ENCODE data around the gene RUBCNL. TPM values are rescaled to one million over a fixed set of nuclear protein-coding genes. Genes with fewer than 3 reads are reported as not detected.

Gene RUBCNL
- total and polyA plus RNA-seq, 2 of the 8 experiments (the other 6 are each of a cell fraction or from before 2014, with no cell fraction given), result 2.6 to 4.9 TPM

DNA sequence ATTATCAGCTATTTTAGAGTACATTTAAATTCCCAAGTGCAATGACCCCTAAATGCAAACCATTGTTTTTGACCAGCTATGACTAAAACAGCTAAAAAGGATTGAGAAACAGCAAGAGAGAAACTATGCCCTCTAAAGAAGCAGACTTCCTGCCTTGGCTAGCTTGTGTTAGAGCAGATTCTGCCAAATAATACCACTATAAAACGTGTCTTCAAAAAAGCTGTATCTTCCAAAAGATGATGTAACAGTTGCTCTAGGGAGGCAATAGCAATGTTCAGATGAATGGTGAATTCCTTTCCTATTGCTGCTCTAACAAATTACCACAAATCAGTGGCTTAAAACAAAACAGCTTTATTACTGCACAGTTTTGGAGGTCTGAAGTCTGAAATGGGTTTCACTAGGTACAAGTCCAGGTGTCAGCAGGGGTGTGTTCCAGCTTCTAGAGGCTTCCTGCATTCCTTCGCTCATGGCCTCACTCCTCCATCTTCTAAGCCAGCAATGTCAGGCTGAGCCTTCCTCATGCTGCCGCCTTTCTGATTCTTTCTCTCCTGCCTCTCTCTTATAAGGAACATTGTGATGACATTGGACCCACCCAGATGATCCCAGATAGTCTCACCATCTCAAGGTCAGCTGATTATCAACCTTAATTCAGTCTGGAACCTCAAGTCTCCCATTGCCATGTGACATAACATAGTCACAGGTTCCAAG is 90.8 kb downstream of the RUBCNL start:
- Histone ChIP-seq H2BK20ac (ENCODE audit: low read length) (no peak overlapping the region), H3K56ac (replicated peaks; ENCODE audit: insufficient read length, low read depth, low read length) (no peak overlapping the region), H3K36me3 (ENCODE audit: control insufficient read depth in 2 of 4, insufficient read depth in 4 of 4, low read length in 3 of 4) (no peaks in the 10 kb centered on the region), H3K79me1 (ENCODE audit: low read depth, low read length) (no peaks in the 10 kb centered on the region), H2BK12ac (ENCODE audit: low read depth, low read length) (peak overlapping the region; percentile 68), H2AK5ac (ENCODE audit: low read depth, low read length) (no peak overlapping the region), H4K5ac (ENCODE audit: insufficient read length, low read depth, low read length) (no peak overlapping the region), H3K4me3 (ENCODE audit: extremely low read depth in 1 of 4, insufficient read depth in 2 of 4, low read depth in 3 of 4, low read length in 4 of 4) (no peak overlapping the region), H2BK5ac (ENCODE audit: low read depth, low read length) (no peak overlapping the region), H2AFZ (ENCODE audit: low read length) (no peak overlapping the region), H4K8ac (ENCODE audit: extremely low read depth, insufficient read depth, low read length) (no peak overlapping the region; the same call in 1 of the 2 replicates), H3K9me3 (ENCODE audit: insufficient read depth in 2 of 2, low read depth in 1 of 2, low read length in 1 of 2) (no peaks in the 10 kb centered on the region), H3K18ac (ENCODE audit: extremely low read depth, low read length) (no peak overlapping the region), H3K4me2 (ENCODE audit: insufficient read depth in 1 of 2, low read depth in 2 of 2, low read length in 2 of 2) (no peak overlapping the region), H3K23me2 (ENCODE audit: low read depth, low read length) (no peaks in the 10 kb centered on the region), H2BK120ac (replicated peaks; ENCODE audit: low read depth, low read length) (no peak overlapping the region), H3K79me2 (ENCODE audit: control insufficient read depth in 1 of 2, insufficient read depth in 2 of 2, low read length in 2 of 2) (no peaks in the 10 kb centered on the region), H4K91ac (replicated peaks; ENCODE audit: insufficient read length, low read length) (no peak overlapping the region), H3K23ac (ENCODE audit: insufficient read length) (no peak overlapping the region), H2BK15ac (ENCODE audit: low read length) (no peak overlapping the region), H4K20me1 (replicated peaks in 1 of 2; ENCODE audit: control insufficient read depth in 1 of 2, insufficient read depth in 2 of 2, low read length in 2 of 2) (no peaks in the 10 kb centered on the region), H3K14ac (ENCODE audit: insufficient read length) (no peak overlapping the region), H3K4me1 (replicated peaks in 1 of 4; ENCODE audit: control insufficient read depth in 3 of 4, insufficient read depth in 4 of 4, low read length in 3 of 4) (no peaks in the 10 kb centered on the region), H3K27ac (ENCODE audit: low read depth, low read length) (no peak overlapping the region), H3K4ac (replicated peaks; ENCODE audit: insufficient read length, low read depth, low read length) (no peak overlapping the region), H3K27me3 (replicated peaks in 1 of 4; ENCODE audit: control insufficient read depth in 3 of 4, extremely low read depth in 1 of 4, insufficient read depth in 3 of 4, low read length in 3 of 4) (no peaks in the 10 kb centered on the region; a peak in 1 of 7 replicates), H3K9ac (replicated peaks in 1 of 4; ENCODE audit: extremely low read depth in 1 of 4, low read depth in 3 of 4, low read length in 3 of 4) (no peak overlapping the region)
- ChIA-PET POLR2A (ENCODE audit: partially characterized antibody) (no interaction called here), CTCF (ENCODE audit: partially characterized antibody) (interaction anchor here (0.9 to 1.0 kb wide), 3 partner anchors 25 to 171 kb away, joined by 3 read pairs; no protein-coding TSS in a partner anchor)
- FAIRE-seq (no peak), DNase-seq (ENCODE audit: low read depth in 1 of 2, low spot score in 2 of 2) (no peak)
- 81% methylated on average over 3 of the region's 3 CpGs; no CpG with 5 or more reads in 1 of the 2 experiments for WGBS, 2 experiments (ENCODE audit: extremely low coverage in 1 of 2, insufficient coverage in 1 of 2, insufficient read length in 1 of 2, insufficient replicate concordance in 2 of 2, low coverage in 1 of 2, low lambda C conversion rate in 2 of 2, missing lambda C conversion rate in 1 of 2)
- TF ChIP-seq BACH1 (IDR thresholded peaks at IDR 0.05; ENCODE audit: low read length), result no peak

All from H1 (cell line).